ENCODE results near the gene FLNB.

GRCh38 chr3:58074116-58074715 lies 66.0 kb downstream of the FLNB start:
- no peak for TF ChIP-seq KLF10 (CRISPR knock-in tag; IDR thresholded peaks at IDR 0.05)
- TF ChIP-seq UBTF (IDR thresholded peaks at IDR 0.05; ENCODE audit: borderline replicate concordance in 1 of 2, low read depth in 2 of 2, low read length in 2 of 2): no peak
- no peak for TF ChIP-seq ZNF384 (IDR thresholded peaks at IDR 0.05; ENCODE audit: low read depth, low read length)
- no peak for TF ChIP-seq POLR2AphosphoS5 (IDR thresholded peaks at IDR 0.05; ENCODE audit: control insufficient read depth, insufficient read depth, low read depth, low read length)
- TF ChIP-seq MTA1 (IDR thresholded peaks at IDR 0.05; ENCODE audit: borderline replicate concordance): no peak
- TF ChIP-seq REST (IDR thresholded peaks at IDR 0.05; ENCODE audit: borderline replicate concordance): no peak
- no peak for TF ChIP-seq REST (CRISPR knock-in tag; IDR thresholded peaks at IDR 0.05; ENCODE audit: low read depth)
- no peak for TF ChIP-seq ZNF347 (CRISPR knock-in tag; IDR thresholded peaks at IDR 0.05; ENCODE audit: low read depth)
- no peak for TF ChIP-seq RBBP5 (IDR thresholded peaks at IDR 0.05; ENCODE audit: borderline replicate concordance, insufficient read depth, low read length, poor library complexity, severe bottlenecking)
- TF ChIP-seq CTCF (IDR thresholded peaks at IDR 0.05 in 2 of 3, conservative IDR thresholded peaks at IDR 0.05 in 1 of 3; ENCODE audit: insufficient read depth in 2 of 3, low read depth in 1 of 3, low read length in 3 of 3): no peak

All from K562 (cell line).